ENCODE measurements around the gene CCND1.

Gene CCND1

DNA sequence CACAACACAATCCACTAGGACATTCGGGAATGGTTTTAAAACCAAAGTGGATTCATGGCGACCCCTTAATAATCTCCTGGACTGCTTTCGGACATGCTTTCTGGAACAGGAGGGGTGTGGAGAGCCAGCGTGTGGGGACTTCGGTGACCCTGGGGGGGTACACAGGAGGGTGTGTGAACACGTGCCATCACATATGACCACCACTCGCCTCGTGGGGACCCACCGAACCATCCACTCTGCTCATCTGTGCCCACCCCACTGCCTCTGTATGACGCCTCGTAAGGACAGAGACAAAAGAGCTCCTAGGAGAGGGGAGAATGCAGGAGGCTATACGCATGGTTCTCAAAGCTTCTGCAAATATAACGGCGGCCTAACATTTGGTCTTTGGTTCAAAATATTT, 25.3 kb downstream of the CCND1 start:
- no peak overlapping the region for H3K4me3 ChIP-seq (ENCODE audit: low read depth, low read length)
- TF ChIP-seq, protein P1, sequence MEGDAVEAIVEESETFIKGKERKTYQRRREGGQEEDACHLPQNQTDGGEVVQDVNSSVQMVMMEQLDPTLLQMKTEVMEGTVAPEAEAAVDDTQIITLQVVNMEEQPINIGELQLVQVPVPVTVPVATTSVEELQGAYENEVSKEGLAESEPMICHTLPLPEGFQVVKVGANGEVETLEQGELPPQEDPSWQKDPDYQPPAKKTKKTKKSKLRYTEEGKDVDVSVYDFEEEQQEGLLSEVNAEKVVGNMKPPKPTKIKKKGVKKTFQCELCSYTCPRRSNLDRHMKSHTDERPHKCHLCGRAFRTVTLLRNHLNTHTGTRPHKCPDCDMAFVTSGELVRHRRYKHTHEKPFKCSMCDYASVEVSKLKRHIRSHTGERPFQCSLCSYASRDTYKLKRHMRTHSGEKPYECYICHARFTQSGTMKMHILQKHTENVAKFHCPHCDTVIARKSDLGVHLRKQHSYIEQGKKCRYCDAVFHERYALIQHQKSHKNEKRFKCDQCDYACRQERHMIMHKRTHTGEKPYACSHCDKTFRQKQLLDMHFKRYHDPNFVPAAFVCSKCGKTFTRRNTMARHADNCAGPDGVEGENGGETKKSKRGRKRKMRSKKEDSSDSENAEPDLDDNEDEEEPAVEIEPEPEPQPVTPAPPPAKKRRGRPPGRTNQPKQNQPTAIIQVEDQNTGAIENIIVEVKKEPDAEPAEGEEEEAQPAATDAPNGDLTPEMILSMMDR (IDR thresholded peaks at IDR 0.05; ENCODE audit: low read depth, low read length), result no peak

DNA sequence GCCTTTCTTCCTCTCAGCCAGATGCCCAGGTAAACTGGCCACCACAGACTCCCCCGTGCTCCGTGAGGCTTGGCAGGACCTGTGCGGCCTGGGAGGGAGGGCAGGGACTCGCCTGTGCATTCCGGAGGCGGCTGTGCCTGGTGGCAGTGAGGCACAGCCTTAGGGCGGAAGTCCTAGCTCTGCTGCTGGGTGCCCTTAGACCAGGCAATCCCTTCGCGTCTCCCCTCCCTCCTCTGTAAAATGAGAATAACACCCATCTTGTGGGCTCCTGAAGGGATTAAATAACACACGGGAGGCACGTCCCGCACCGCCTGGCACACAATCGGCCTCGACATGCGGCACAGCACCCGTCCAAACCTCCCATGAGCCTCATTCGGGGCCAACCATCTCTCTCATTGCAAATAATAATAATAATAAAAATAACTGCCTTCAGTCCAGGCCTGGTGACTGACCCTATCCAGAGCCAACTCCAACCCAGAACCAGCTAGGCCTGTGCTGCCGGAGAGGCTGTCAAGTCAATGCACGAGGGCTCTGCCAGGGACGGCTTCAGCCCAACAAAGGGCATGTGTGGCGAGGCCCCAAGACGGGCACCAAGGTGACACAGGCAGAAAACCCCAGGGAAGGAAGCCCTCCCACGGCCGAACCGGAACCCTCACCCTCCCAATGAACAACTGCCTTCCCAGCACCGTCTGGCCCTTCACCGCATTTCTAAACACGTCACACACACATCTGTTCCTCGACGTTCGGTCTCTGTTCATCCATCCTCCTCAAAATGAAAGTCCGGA, 26.0 kb downstream of the CCND1 start:
- no peak overlapping the region for H3K4me3 ChIP-seq (ENCODE audit: low read depth, low read length)
- TF ChIP-seq, protein P1 (IDR thresholded peaks at IDR 0.05; ENCODE audit: low read depth, low read length), result no peak

DNA sequence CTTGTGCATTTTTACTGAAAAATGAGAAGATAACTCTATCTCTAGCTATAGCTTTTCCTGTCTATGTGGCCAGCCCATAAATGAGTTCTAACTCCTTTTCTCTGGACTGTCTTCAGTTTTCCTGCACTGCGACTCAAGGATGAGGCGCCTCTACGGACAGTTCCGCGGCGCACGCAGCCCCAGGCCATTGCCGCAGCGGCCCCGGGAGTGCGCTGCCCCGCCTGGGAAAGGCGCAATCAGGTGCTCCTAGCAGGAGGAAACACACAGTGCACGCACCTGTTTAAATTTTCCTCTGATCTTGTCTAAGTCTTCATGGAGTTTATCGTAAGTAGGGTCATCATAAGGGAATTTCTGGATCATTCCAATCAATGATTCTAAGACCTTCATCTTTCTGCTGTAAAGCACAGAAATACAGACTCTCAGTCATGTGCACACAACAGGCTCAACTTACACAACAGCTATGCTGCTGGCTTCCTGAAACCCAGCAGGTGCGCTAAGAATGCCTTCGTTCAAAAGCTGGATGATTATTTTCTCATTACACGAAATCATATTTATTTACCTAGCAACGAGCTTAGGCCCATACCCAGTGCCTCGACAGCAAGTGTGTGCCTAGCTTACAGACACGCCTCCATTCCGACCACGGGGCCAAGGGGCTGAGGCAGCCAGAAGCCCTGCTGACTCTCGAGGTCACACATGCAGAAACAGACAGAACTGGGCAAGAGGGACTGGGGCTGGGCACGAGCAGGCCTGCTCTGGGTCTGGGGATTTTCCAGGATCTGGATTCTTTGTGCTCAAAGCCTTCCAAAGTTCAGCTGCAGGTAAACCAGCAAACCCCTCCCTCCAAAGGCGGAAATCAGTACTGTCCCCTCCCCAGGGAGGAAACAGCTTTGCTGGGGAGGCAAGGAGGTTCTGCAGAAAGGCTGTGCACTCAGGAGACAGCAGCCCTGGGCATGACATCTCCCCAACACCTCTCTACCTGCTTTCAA, 27.0 kb downstream of the CCND1 start:
- TF ChIP-seq, protein P1 (IDR thresholded peaks at IDR 0.05; ENCODE audit: low read depth, low read length), result no peak
- no peak overlapping the region for H3K4me3 ChIP-seq (ENCODE audit: low read depth, low read length)

DNA sequence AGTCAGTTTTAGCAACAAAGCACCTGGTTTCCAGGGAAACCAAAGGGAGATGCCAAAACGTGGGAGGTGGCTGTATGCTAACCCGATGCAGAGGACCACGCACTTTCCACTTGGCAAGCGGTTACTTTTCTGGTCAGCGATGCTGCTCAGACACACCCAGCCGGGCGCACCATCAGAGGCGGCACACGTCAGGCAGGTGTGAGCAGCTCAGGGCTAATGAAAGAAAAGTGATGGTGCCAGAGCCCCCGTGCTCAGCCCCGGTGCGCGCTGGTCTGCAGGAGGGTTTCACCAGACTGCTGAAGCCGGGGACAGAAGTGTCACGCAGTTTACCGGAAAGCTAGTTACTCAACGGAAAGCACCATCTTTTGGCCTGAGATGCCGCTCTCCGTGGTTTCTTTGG, 28.5 kb downstream of the CCND1 start:
- TF ChIP-seq, protein P1 (IDR thresholded peaks at IDR 0.05; ENCODE audit: low read depth, low read length), result no peak
- no peak overlapping the region for H3K4me3 ChIP-seq (ENCODE audit: low read depth, low read length)

DNA sequence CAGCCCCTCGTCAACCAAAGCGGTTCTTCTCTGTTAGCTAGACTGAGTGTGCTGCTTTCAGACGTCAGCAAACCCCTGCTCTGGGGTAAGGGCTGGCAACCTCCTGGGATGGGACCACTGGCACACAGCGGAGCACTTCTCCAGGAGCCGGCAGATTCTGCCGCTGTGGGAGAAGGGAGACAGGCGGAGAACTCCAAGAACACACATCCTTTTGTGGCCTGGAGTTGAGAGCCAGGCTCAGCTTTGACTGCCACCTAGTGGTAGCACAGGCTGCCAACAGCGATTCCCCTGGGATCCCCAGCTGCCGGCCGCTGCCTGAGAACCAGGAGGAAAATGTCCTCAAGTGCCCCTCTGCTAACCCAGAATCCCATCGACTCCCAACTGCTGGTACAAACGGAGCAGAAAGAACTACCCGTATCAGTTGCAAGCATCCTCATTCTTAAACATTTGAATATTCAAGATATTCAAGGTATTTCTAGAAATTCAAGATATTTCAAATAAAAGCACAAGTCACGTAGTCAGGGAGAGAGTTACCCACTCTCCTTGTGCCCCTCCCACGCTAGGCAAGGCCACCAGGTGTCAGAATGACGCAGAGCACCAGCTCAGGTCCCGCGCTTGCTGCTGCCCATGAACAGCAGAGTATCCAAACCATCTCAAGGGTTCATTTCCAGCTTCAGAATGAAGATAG, 29.3 kb downstream of the CCND1 start:
- TF ChIP-seq, protein P1 (IDR thresholded peaks at IDR 0.05; ENCODE audit: low read depth, low read length), result peak; percentile 86
- H3K4me3 ChIP-seq (ENCODE audit: low read depth, low read length), result no peak overlapping the region

DNA sequence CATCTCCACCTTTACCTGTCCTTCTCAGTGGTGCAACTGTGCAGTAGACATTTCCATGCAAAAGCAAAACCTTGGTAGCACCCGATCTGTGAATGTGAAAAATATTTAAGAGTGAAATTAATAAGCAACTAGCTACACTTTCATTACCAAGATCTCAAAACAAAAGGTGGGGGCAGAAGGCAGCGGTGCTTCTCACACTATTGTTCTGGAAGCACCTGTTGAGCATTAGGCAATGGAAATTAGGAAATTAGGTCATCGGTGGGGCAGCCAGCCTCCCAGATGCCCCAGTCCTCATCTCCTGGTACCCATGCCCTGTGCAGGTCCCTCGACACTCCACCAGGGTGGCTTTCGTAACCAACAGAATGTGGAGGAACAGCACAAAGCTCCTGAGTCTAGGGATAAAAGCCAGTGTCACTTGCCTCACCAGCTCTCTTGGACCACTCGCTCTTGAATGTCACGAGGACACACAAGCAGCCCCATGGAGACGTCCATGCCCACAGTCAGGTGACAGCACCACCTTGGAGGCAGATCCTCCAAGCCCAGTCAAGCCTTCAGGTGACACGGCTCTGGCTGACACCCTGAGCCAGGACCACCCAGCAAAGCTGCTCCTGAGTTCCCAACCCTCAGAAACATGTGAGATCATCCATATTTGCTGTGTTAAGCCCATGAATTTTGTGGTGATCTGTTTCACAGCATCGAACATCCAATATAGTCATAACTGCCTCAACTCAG, 30.9 kb downstream of the CCND1 start:
- TF ChIP-seq, protein P1 (IDR thresholded peaks at IDR 0.05; ENCODE audit: low read depth, low read length), result no peak
- no peak overlapping the region for H3K4me3 ChIP-seq (ENCODE audit: low read depth, low read length)

All from WI38 (cell line).